GM12878 (cell line): ENCODE results near the gene PLCG1. TPM values are rescaled to one million over a fixed set of nuclear protein-coding genes. Genes with fewer than 3 reads are reported as not detected.

ENCODE experiments used
- ATAC-seq: fragments of 200-7000 bp; cut with Tn5 transposase; 3 replicates; pipeline ENCODE4 v1.9.1; 2020; ENCODE audit warnings: mild to moderate bottlenecking, moderate library complexity
- BruUV-seq: library from RNA; stranded (reverse); fragments of 400-500 nt; replicated peaks from 2 replicates; lab custom pipeline; 2021; lab: Mats Ljungman, UMichigan
- CTCF ChIA-PET: fragments of 300-600 bp; sonication (Branson Sonifier 250); formaldehyde crosslinking; extraction: SDS; loops from one replicate; lab custom pipeline; 2021; ENCODE audit warnings: inconsistent platforms; lab: Yijun Ruan, JAX
- POLR2A ChIA-PET: fragments of 350-600 bp; formaldehyde crosslinking; extraction: SDS; loops from one replicate; lab custom pipeline; 2021; ENCODE audit warnings: inconsistent platforms; lab: Charles Lee
- RAD21 ChIA-PET: fragments of 300-600 bp; sonication (Branson Sonifier 250); formaldehyde crosslinking; loops from one replicate; lab custom pipeline; 2023; ENCODE audit warnings: antibody characterized with exemption; ENCODE audit not compliant: unreplicated experiment; lab: Charles Lee
- SMC1A ChIA-PET: fragments of 300-600 bp; sonication (Branson Sonifier 250); formaldehyde crosslinking; loops from one replicate; lab custom pipeline; 2023; ENCODE audit not compliant: unreplicated experiment, uncharacterized antibody; lab: Charles Lee
- DNase-seq: peaks from one replicate; pipeline ENCODE4 v3.0.0-alpha.2; 2011; ENCODE audit warnings: low read depth, low spot score
- FAIRE-seq: peaks from 3 replicates; lab custom pipeline; 2011; peaks lifted over from hg19 to GRCh38; lab: Jason Lieb, UNC
- H2AFZ ChIP-seq: 2 replicates; pipeline ENCODE4 v1.6.0; 2011; ENCODE audit warnings: low read depth, low read length, control low read depth; ENCODE audit not compliant: control insufficient read depth
- H3K27ac ChIP-seq: 2 replicates; pipeline ENCODE4 v1.5.1; 2011; ENCODE audit warnings: control low read depth; ENCODE audit not compliant: control insufficient read depth, insufficient read depth
- H3K27me3 ChIP-seq, 2 experiments: replicated peaks in 1 of 2; 2 replicates each; pipeline versions ENCODE4 v1.6.0 to v1.6.1; 2011; ENCODE audit warnings: low read length in 1 of 2; ENCODE audit not compliant: control insufficient read depth in 2 of 2, insufficient read depth in 2 of 2
- H3K36me3 ChIP-seq, 2 experiments: 2 replicates each; pipeline ENCODE4 v1.5.1; 2011; ENCODE audit warnings: low read length in 1 of 2; ENCODE audit not compliant: control insufficient read depth in 2 of 2, insufficient read depth in 2 of 2
- H3K4me1 ChIP-seq: 2 replicates; pipeline ENCODE4 v1.6.1; 2011; ENCODE audit warnings: mild to moderate bottlenecking, low read length, moderate library complexity, mixed read lengths; ENCODE audit not compliant: control insufficient read depth, insufficient read depth
- H3K4me2 ChIP-seq: 2 replicates; pipeline ENCODE4 v1.6.0; 2011; ENCODE audit warnings: control low read depth; ENCODE audit not compliant: control insufficient read depth, insufficient read depth
- H3K4me3 ChIP-seq: fragments of 200-600 bp; sonication (generic); 2 replicates; pipeline ENCODE4 v1.5.1; 2016
- H3K79me2 ChIP-seq: 2 replicates; pipeline ENCODE4 v1.6.0; 2011; ENCODE audit warnings: low read length; ENCODE audit not compliant: control insufficient read depth, insufficient read depth
- H3K9ac ChIP-seq: 2 replicates; pipeline ENCODE4 v1.8.0; 2011; ENCODE audit warnings: low read length, control low read depth, mixed read lengths; ENCODE audit not compliant: control insufficient read depth, insufficient read depth
- H3K9me3 ChIP-seq: replicated peaks from 3 replicates; pipeline ENCODE4 v1.5.1; 2011; ENCODE audit warnings: mild to moderate bottlenecking, low read length; ENCODE audit not compliant: control insufficient read depth, insufficient read depth
- H4K20me1 ChIP-seq: 2 replicates; pipeline ENCODE4 v1.6.0; 2011; ENCODE audit not compliant: control insufficient read depth, insufficient read depth
- CHD2 ChIP-seq: IDR thresholded peaks from 2 replicates; pipeline ENCODE4 v1.6.1; 2011; ENCODE audit warnings: low read depth, low read length, improper control_type of control experiment, borderline replicate concordance
- EED ChIP-seq: sonication (generic); IDR thresholded peaks from 2 replicates; pipeline ENCODE4 v1.6.1; 2016; ENCODE audit warnings: antibody characterized with exemption, low read depth
- ESRRA ChIP-seq: IDR thresholded peaks from 2 replicates; pipeline ENCODE4 v1.6.1; 2012; ENCODE audit warnings: mild to moderate bottlenecking, low read length, improper control_type of control experiment
- JUNB ChIP-seq: IDR thresholded peaks from 2 replicates; pipeline ENCODE4 v1.6.1; 2016; ENCODE audit warnings: antibody characterized with exemption, mild to moderate bottlenecking
- JUND ChIP-seq: IDR thresholded peaks from 2 replicates; pipeline ENCODE4 v1.6.1; 2012; ENCODE audit warnings: low read depth, mild to moderate bottlenecking, low read length, improper control_type of control experiment, moderate library complexity
- NFIC ChIP-seq: IDR thresholded peaks from 2 replicates; pipeline ENCODE4 v1.6.1; 2012; ENCODE audit warnings: low read depth, mild to moderate bottlenecking, inconsistent platforms, low read length, moderate library complexity
- NFYA ChIP-seq: IDR thresholded peaks from 2 replicates; pipeline ENCODE4 v1.6.1; 2011; ENCODE audit warnings: low read depth, mild to moderate bottlenecking, low read length, improper control_type of control experiment, borderline replicate concordance
- NR2F1 ChIP-seq: fragments of 450-650 bp; conservative IDR thresholded peaks from 2 replicates; pipeline ENCODE4 v1.6.1; 2017; ENCODE audit warnings: mild to moderate bottlenecking
- RAD21 ChIP-seq: IDR thresholded peaks from 2 replicates; pipeline ENCODE4 v1.6.1; 2011; ENCODE audit warnings: mild to moderate bottlenecking, low read depth, low read length, moderate library complexity; ENCODE audit not compliant: insufficient read depth
- RAD51 ChIP-seq: fragments of 450-650 bp; IDR thresholded peaks from 2 replicates; pipeline ENCODE4 v1.6.1; 2016; ENCODE audit warnings: moderate library complexity, mild to moderate bottlenecking, inconsistent platforms
- RB1 ChIP-seq: fragments of 450-650 bp; formaldehyde crosslinking; IDR thresholded peaks from 2 replicates; pipeline ENCODE4 v1.6.1; 2017; ENCODE audit warnings: mild to moderate bottlenecking, borderline replicate concordance
- SMC3 ChIP-seq: IDR thresholded peaks from 2 replicates; pipeline ENCODE4 v1.6.1; 2011; ENCODE audit warnings: low read length, improper control_type of control experiment, borderline replicate concordance
- YY1 ChIP-seq: IDR thresholded peaks from 2 replicates; pipeline ENCODE4 v1.6.1; 2011; ENCODE audit warnings: low read depth, mild to moderate bottlenecking, low read length
- ZNF622 ChIP-seq: fragments of 450-650 bp; IDR thresholded peaks from 2 replicates; pipeline ENCODE4 v1.6.1; 2017; ENCODE audit warnings: mild to moderate bottlenecking, inconsistent platforms
- ZSCAN29 ChIP-seq: fragments of 450-650 bp; IDR thresholded peaks from 2 replicates; pipeline ENCODE4 v1.6.1; 2017; ENCODE audit warnings: mild to moderate bottlenecking, moderate library complexity
- WGBS: methylation state at CpG from one replicate; pipeline ENCODE4 v1.1.6; 2016; ENCODE audit warnings: low lambda C conversion rate; ENCODE audit not compliant: insufficient replicate concordance, insufficient coverage; ENCODE audit errors: missing lambda C conversion rate; 5-methylcytosine and 5-hydroxymethylcytosine counted together
- in situ Hi-C: fragments of 300-500 bp; cut with MboI; formaldehyde crosslinking; loops from 9 replicates; pipeline ENCODE4 v1.14.3; 2018; ENCODE audit warnings: mixed read lengths
- intact Hi-C: fragments of 100-400 bp; cut with micrococcal nuclease; formaldehyde crosslinking; loops from one replicate; pipeline ENCODE4 v1.14.2; 2022; ENCODE audit not compliant: unreplicated experiment
- polyA plus RNA-seq, 11 experiments: library from polyadenylated mRNA; depleted of rRNA in 4 of 11; unstranded in 6 of 11; stranded (reverse) in 5 of 11; fragments of >200 nt; fragmentation: Nextera tagmentation in 4 of 11; fragmentation: Illumina TruSeq in 1 of 11; extraction: Ambion mirVana in 4 of 11; extraction: Trizol in 1 of 11; gene quantifications; 1 replicate in 1 of 11; 2 replicates in 10 of 11; pipeline versions ENCODE4 v1.2.1 to v1.2.3, GENCODE V29; 2011 to 2016; ENCODE audit warnings: inconsistent platforms in 2 of 11, missing spikeins in 2 of 11, low read depth in 1 of 11
- total RNA-seq, 4 experiments: library from RNA; depleted of rRNA in 3 of 4; stranded (reverse); fragments of >200 nt in 3 of 4; fragmentation: Illumina TruSeq in 1 of 4; extraction: Trizol in 1 of 4; gene quantifications; 2 replicates each; pipeline versions ENCODE4 v1.2.1 to v1.2.3, GENCODE V29; 2013 to 2021
- TF ChIP-seq, protein P1 (sequence below): fragments of 450-650 bp; IDR thresholded peaks from 2 replicates; pipeline ENCODE4 v1.6.1; 2017; ENCODE audit warnings: borderline replicate concordance
- TF ChIP-seq, protein P2 (sequence below): fragments of 450-650 bp; IDR thresholded peaks from 2 replicates; pipeline ENCODE4 v1.6.1; 2017; ENCODE audit warnings: mild to moderate bottlenecking, low read depth, inconsistent platforms; ENCODE audit not compliant: poor library complexity, severe bottlenecking
- TF ChIP-seq, protein P3 (sequence below): IDR thresholded peaks from 2 replicates; pipeline ENCODE4 v1.6.1; 2011; ENCODE audit warnings: low read depth, low read length, improper control_type of control experiment, borderline replicate concordance
- TF ChIP-seq, protein P4 (sequence below): IDR thresholded peaks from 2 replicates; pipeline ENCODE4 v1.6.1; 2012; ENCODE audit warnings: low read length, inconsistent platforms

The PLCG1 gene
- total and polyA plus RNA-seq, 10 of the 15 experiments (the other 5 are each of a cell fraction or from before 2014, with no cell fraction given): 2.6 to 114 (median 45.3) TPM

DNA sequence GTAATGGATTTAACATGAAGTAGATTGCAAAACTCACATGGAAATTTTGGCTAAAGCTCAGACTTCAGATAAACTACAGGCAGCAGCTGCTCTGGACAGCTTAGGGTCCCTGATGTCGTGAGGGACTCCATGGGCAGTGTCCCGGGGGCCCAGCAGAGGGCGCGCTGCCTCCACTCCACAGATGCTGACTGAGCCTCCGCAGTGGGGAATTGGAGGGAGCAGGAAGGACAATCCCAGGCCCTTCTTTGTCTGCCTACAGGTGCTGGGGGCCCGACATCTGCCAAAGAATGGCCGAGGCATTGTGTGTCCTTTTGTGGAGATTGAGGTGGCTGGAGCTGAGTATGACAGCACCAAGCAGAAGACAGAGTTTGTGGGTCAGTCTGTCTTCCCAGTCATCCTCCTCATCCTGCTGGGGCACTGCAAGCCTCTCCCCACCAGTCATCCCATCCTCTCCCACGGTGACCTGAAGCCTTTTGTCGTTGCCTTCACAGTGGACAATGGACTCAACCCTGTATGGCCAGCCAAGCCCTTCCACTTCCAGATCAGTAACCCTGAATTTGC is 35.9 kb downstream of the PLCG1 start:
- RAD21 ChIA-PET: interaction anchor here (0.6 to 2.2 kb wide), 14 partner anchors 13 to 204 kb away, joined by 3 to 25 read pairs (median 5); partner anchors contain the start of gene LPIN3
- peaks cover 42 to 46% of the 10 kb centered on the region in 2 experiments; a peak in 3 of 4 replicates for H3K36me3 ChIP-seq
- no peaks in the 10 kb centered on the region; the same call in 1 of the 2 replicates for H4K20me1 ChIP-seq
- SMC1A ChIA-PET: interaction anchor here (0.6 to 4.4 kb wide), 13 partner anchors 16 to 171 kb away, joined by 3 to 29 read pairs (median 5); partner anchors contain the start of genes LPIN3 and PLCG1
- H2AFZ ChIP-seq: no peak overlapping the region
- no peak overlapping the region for H3K9ac ChIP-seq
- in situ Hi-C loops (loop anchor here (5.0 kb wide), 2 partner anchors 59 to 169 kb away; partner anchors contain the start of gene LPIN3), intact Hi-C loops (loop anchor here (1.0 to 2.0 kb wide), 3 partner anchors 59 to 204 kb away; partner anchors contain the start of gene LPIN3)
- ATAC-seq (peak; percentile 97), DNase-seq (no peak), FAIRE-seq (peak; percentile 73)
- H3K4me1 ChIP-seq: no peaks in the 10 kb centered on the region
- H3K79me2 ChIP-seq: no peaks in the 10 kb centered on the region
- H3K27me3 ChIP-seq: no peaks in the 10 kb centered on the region
- no peak overlapping the region for H3K4me3 ChIP-seq
- no peak overlapping the region for H3K27ac ChIP-seq
- no TSS peak for BruUV-seq
- WGBS: 13% methylated on average over 9 of the region's 9 CpGs
- CTCF ChIA-PET: interaction anchor here (0.6 to 3.7 kb wide), 29 partner anchors 9 to 238 kb away, joined by 3 to 52 read pairs (median 4); partner anchors contain the start of genes LPIN3 and PLCG1
- no peak overlapping the region for H3K4me2 ChIP-seq
- no peaks in the 10 kb centered on the region for H3K9me3 ChIP-seq
- POLR2A ChIA-PET: interaction anchor here (1.0 to 1.1 kb wide), 3 partner anchors 38 to 205 kb away, joined by 3 to 4 read pairs (median 3); no protein-coding TSS in a partner anchor
- TF ChIP-seq, protein P1, sequence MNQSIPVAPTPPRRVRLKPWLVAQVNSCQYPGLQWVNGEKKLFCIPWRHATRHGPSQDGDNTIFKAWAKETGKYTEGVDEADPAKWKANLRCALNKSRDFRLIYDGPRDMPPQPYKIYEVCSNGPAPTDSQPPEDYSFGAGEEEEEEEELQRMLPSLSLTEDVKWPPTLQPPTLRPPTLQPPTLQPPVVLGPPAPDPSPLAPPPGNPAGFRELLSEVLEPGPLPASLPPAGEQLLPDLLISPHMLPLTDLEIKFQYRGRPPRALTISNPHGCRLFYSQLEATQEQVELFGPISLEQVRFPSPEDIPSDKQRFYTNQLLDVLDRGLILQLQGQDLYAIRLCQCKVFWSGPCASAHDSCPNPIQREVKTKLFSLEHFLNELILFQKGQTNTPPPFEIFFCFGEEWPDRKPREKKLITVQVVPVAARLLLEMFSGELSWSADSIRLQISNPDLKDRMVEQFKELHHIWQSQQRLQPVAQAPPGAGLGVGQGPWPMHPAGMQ: no peak
- TF ChIP-seq SMC3: peak; percentile 93
- no peak for TF ChIP-seq ESRRA
- TF ChIP-seq JUND: no peak
- TF ChIP-seq CHD2: no peak
- no peak for TF ChIP-seq NFYA
- no peak for TF ChIP-seq RB1
- TF ChIP-seq, protein P2, sequence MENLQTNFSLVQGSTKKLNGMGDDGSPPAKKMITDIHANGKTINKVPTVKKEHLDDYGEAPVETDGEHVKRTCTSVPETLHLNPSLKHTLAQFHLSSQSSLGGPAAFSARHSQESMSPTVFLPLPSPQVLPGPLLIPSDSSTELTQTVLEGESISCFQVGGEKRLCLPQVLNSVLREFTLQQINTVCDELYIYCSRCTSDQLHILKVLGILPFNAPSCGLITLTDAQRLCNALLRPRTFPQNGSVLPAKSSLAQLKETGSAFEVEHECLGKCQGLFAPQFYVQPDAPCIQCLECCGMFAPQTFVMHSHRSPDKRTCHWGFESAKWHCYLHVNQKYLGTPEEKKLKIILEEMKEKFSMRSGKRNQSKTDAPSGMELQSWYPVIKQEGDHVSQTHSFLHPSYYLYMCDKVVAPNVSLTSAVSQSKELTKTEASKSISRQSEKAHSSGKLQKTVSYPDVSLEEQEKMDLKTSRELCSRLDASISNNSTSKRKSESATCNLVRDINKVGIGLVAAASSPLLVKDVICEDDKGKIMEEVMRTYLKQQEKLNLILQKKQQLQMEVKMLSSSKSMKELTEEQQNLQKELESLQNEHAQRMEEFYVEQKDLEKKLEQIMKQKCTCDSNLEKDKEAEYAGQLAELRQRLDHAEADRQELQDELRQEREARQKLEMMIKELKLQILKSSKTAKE: no peak
- no peak for TF ChIP-seq EED
- peak; percentile 78 for TF ChIP-seq YY1
- no peak for TF ChIP-seq NFIC
- TF ChIP-seq, protein P3, sequence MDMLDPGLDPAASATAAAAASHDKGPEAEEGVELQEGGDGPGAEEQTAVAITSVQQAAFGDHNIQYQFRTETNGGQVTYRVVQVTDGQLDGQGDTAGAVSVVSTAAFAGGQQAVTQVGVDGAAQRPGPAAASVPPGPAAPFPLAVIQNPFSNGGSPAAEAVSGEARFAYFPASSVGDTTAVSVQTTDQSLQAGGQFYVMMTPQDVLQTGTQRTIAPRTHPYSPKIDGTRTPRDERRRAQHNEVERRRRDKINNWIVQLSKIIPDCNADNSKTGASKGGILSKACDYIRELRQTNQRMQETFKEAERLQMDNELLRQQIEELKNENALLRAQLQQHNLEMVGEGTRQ: no peak
- TF ChIP-seq, protein P4, sequence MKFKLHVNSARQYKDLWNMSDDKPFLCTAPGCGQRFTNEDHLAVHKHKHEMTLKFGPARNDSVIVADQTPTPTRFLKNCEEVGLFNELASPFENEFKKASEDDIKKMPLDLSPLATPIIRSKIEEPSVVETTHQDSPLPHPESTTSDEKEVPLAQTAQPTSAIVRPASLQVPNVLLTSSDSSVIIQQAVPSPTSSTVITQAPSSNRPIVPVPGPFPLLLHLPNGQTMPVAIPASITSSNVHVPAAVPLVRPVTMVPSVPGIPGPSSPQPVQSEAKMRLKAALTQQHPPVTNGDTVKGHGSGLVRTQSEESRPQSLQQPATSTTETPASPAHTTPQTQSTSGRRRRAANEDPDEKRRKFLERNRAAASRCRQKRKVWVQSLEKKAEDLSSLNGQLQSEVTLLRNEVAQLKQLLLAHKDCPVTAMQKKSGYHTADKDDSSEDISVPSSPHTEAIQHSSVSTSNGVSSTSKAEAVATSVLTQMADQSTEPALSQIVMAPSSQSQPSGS: no peak
- no peak for TF ChIP-seq JUNB
- TF ChIP-seq NR2F1: no peak
- TF ChIP-seq RAD21: peak; percentile 90
- no peak for TF ChIP-seq ZNF622
- TF ChIP-seq RAD51: no peak
- TF ChIP-seq ZSCAN29: no peak
